ENCODE results near the gene STON1.
"Not testable (repeated sequence)": the region's sequence is repeated elsewhere in the genome, so short reads cannot be mapped to it uniquely, and the experiment has no call there.

The STON1 gene

GRCh38 chr2:48619526-48619925 is 89.6 kb downstream of the STON1 start:
- H3K4me3 ChIP-seq (ENCODE audit: low read depth, low read length) = no peak overlapping the region
- TF ChIP-seq, protein P1, sequence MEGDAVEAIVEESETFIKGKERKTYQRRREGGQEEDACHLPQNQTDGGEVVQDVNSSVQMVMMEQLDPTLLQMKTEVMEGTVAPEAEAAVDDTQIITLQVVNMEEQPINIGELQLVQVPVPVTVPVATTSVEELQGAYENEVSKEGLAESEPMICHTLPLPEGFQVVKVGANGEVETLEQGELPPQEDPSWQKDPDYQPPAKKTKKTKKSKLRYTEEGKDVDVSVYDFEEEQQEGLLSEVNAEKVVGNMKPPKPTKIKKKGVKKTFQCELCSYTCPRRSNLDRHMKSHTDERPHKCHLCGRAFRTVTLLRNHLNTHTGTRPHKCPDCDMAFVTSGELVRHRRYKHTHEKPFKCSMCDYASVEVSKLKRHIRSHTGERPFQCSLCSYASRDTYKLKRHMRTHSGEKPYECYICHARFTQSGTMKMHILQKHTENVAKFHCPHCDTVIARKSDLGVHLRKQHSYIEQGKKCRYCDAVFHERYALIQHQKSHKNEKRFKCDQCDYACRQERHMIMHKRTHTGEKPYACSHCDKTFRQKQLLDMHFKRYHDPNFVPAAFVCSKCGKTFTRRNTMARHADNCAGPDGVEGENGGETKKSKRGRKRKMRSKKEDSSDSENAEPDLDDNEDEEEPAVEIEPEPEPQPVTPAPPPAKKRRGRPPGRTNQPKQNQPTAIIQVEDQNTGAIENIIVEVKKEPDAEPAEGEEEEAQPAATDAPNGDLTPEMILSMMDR (IDR thresholded peaks at IDR 0.05; ENCODE audit: low read depth, low read length) = no peak

GRCh38 chr2:48620604-48621003 is 90.7 kb downstream of the STON1 start:
- H3K4me3 ChIP-seq (ENCODE audit: low read depth, low read length) = no peak overlapping the region
- TF ChIP-seq, protein P1 (IDR thresholded peaks at IDR 0.05; ENCODE audit: low read depth, low read length) = no peak

DNA sequence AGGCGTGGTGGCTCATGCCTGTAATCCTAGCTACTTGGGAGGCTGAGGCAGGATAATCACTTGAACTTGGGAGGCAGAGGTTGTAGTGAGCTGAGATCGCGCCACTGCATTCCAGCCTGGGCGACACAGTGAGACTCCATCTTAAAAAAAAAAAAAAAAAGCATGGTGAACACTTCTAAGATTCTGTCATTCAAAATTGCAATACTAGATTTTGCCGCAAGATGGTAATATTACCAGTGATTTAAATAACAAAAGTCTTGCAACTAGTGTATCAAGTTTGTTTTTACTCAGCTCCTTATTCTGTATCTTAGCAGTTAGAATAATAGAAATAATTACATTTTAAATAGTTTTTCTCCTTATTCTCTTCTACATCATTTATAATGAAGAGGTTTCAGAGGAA is 92.7 kb downstream of the STON1 start:
- H3K4me3 ChIP-seq (ENCODE audit: low read depth, low read length) = not testable (repeated sequence)

DNA sequence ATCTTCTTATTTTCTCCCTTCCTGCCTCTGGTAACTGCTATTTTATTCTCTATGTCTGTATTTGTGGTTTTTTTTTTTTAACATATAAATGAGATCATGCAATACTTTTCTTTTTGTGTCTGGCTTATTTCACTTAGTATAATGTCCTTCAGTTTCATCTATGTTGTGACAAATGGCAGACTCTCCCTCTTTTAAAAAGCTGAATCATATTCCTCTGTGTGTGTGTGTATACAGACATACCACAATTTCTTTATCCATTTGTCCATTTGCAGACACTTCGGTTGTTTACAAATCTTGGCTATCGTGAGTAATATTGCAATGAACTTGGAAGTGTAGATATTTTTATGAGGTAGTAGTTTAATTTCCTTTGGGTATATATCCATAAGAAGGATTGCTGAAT is 94.7 kb downstream of the STON1 start:
- TF ChIP-seq, protein P1 (IDR thresholded peaks at IDR 0.05; ENCODE audit: low read depth, low read length) = no peak

DNA sequence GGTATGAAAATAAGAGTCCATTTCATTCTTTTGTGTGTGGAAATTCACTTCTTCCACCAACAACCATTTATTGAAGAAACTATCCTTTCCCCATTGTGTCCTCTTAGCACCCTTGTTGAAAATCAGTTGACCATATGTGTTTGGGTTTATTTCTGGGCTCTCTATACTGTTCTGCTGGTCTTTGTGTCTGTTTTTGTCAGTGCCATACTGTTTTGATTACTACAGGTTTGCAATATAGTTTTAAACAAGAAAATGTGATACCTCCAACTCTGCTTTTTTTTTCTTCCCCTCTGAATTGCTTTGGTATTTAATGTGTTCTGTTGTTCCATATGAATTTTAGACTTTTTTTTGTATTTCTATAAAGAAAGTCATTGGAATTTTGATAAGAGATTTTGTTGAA is 96.1 kb downstream of the STON1 start:
- H3K4me3 ChIP-seq (ENCODE audit: low read depth, low read length) = no peak overlapping the region
- TF ChIP-seq, protein P1 (IDR thresholded peaks at IDR 0.05; ENCODE audit: low read depth, low read length) = no peak

More for the DNA sequence above, 94.7 kb downstream of the STON1 start:
- H3K4me3 ChIP-seq (ENCODE audit: low read depth, low read length) = no peak overlapping the region

- TF ChIP-seq, protein P1 (IDR thresholded peaks at IDR 0.05; ENCODE audit: low read depth, low read length) = no peak
- no peak overlapping the region for H3K4me3 ChIP-seq (ENCODE audit: low read depth, low read length)
Measured at GRCh38 chr2:48633143-48633542, 103.2 kb downstream of the STON1 start.

- no peak overlapping the region for H3K4me3 ChIP-seq (ENCODE audit: low read depth, low read length)
Measured at GRCh38 chr2:48635786-48636185, 105.8 kb downstream of the STON1 start.

GRCh38 chr2:48638261-48638660 is 108.3 kb downstream of the STON1 start:
- TF ChIP-seq, protein P1 (IDR thresholded peaks at IDR 0.05; ENCODE audit: low read depth, low read length) = no peak
- no peak overlapping the region for H3K4me3 ChIP-seq (ENCODE audit: low read depth, low read length)

More at GRCh38 chr2:48635786-48636185, 105.8 kb downstream of the STON1 start:
- TF ChIP-seq, protein P1 (IDR thresholded peaks at IDR 0.05; ENCODE audit: low read depth, low read length) = no peak
